HG02623 (cell line): Measurements from ENCODE around the gene GTF2IRD2.
"Not testable (repeated sequence)": the region's sequence is repeated elsewhere in the genome, so short reads cannot be mapped to it uniquely, and the experiment has no call there.

ENCODE experiments used
- ATAC-seq: cut with Tn5 transposase; IDR thresholded peaks from one replicate; pipeline ENCODE4 v1.9.1; 2021; ENCODE audit warnings: moderate library complexity; ENCODE audit not compliant: unreplicated experiment

Gene GTF2IRD2

DNA sequence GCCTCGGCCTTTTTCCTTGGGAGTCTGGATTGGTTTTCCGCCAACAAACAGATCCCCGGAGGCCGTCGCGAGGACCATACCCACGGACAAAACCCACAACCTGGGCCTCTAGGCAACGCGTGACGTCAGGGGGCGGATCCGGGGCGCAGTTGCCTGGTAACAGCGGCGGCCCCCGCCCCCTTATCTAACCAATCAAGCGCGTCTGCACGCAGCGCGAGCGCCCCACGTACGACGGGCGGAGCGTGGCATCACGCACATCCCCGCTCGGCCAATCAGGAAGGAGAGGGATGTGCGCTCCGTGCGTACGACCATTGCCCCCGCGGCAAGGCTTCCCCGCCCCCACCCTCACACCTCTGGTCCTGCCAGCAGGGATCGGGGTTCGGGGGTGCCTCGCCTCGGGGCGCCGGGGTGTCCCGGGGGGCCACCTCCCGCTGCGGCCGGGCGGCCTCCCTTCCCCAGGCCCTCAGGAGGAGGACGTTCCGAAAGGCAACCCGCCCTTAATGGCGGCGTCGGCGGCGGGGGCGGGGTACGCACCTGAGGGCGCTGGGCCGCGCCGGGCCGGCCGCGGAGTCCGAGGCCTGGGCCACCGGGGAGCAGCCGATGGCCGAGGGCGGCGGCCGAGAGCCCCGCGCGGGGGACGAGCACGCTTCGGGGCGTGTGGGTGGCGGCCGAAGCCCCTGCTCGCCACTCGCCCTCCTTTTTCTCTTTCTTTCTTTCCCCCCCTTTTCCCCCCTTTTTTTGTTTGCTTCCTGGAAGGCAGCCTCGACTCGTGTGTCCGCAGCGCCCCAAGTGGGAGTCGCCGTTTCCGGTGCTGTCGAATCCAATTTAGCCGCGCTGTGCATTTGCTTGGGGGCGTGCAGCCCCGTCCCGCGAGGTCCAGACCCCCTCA lies at the start of gene GTF2IRD2:
Gene GTF2IRD2, minus strand, starts transcription at position 773 of the 889 bp plus-strand sequence. CDS start 15,227 bp downstream, outside the sequence.
- ATAC-seq: peak; percentile 82

DNA sequence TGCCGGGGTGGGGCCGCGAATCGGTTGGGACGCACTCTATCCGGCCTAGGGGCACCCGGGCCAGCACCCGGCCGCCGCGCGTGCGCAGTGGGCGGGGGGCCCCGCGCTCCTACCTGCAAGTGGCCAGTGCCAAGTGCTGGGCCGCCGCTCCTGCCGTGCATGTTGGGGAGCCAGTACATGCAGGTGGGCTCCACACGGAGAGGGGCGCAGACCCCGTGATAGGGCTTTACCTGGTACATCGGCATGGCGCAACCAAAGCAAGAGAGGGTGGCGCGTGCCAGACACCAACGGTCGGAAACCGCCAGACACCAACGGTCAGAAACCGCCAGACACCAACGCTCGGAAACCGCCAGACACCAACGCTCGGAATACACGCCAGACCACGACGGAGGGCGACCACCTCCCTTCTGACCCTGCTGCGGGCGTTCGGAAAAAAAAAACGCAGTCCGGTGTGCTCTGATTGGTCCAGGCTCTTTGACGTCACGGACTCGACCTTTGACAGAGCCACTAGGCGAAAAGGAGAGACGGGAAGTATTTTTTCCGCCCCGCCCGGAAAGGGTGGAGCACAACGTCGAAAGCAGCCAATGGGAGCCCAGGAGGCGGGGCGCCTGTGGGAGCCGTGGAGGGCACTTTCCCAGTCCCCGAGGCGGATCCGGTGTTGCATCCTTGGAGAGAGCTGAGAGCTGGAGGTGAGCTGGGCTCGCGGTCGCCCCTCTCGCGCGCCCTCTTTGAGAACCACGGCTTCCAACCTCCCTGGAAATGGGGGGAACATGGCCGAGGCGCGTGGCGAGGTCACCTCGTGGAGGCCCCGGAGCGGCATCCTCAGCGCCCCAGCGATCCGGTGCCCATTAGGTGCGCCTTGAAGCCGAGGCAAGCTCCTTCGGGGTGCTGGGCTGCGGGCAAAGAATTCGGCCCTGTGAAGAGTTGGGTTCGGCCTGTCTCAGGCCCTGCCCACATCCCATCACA lies 39.0 kb upstream of the GTF2IRD2 start:
- peak; percentile 60 for ATAC-seq

DNA sequence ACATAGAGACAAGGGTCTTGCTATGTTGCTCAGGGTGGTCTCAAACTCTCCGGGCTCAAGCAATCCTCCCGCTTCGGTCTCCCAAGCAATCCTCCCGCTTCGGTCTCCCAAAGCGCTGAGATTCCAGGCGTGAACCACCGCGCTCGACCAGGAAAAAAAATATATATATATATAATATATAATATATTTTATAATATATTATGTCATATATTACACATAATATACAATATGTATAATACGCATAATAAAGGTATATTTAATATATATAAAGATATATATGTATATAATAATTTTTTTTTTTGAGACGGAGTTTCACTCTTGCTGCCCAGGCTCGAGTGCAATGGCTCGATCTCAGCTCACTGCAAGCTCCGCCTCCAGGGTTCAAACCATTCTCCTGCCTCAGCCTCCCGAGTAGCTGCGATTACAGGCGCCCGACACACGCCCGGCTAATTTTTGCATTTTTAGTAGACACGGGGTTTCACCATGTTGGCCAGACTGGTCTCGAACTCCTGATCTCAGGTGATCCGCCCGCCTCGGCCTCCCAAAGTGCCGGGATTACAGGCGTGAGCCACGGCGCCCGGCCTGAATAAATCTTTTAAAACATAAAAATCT lies 38.2 kb upstream of the GTF2IRD2 start:
- not testable (repeated sequence) for ATAC-seq

DNA sequence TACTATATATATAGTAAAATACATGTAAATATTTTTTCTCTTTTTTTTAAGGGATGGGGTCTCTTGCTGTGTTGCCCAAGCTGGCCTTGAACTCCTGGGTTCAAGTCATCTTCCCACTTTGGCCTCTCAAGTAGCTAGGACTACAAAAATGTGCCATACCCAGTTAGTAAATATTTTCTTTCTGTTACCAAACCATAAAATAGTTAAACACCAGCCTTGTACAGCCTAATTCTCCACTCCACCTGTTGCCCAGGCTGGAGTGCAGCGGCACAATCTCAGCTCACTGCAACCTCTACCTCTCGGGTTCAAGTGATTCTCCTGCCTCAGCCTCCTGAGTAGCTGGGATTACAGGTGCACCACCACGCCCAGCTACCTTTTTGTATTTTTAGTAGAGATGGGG lies 33.9 kb upstream of the GTF2IRD2 start:
- not testable (repeated sequence) for ATAC-seq

DNA sequence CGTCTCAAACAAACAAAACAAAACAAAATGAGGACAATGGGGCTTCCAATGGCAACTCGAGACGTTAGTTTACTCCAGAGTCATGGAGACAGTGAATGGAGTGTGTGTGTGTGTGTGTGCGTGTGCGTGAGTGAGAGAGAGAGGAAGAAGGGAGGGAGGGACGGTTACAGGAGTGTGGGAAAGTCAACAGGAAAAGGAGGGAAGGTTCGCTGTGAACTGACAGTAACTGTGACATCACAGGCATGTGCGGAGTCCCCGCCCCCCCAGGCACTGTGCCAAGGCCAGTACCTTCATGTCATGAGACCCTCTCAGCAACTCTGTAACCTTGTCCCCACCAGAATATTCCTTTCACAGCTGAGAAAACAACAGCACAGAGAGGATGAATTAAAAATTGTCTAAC lies 30.7 kb upstream of the GTF2IRD2 start:
- not testable (repeated sequence) for ATAC-seq

DNA sequence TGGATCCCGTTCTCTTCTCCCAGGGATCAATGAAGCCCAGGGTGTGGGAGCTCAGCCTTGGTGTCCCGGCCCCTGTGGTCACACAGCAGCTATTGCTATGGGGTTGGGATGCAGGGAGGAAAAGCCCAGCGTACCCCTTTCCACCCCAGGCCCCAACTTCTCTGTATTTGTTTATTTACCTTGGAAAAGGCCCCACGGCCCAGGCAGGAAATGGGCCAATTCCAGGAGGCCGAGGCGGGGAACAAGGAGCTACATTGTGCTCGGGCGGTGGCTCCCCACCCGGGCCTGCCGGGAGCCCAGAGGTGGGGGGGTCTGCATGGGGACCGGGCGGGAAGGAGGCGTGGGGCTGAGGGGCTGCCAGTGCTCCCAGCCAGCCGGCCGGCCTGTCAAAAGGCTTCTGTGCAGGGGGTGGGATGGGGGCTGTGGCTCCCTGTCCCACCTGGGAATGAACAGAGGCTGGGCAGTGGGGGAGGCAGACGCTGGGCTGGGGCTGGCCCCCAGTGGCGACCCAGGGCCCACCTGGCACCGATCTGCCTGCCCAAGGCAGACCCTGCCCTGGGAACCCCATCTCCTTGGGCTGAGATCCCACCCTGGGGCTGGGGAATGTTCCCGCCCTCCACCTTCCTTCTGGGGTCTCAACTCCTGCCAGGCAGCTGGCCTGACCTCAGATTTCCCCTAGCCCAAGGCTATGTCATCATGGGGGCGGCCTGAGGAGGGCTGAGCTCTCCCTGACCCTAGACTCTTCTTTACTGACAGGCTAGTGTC lies 23.5 kb upstream of the GTF2IRD2 start:
- ATAC-seq: not testable (repeated sequence)

DNA sequence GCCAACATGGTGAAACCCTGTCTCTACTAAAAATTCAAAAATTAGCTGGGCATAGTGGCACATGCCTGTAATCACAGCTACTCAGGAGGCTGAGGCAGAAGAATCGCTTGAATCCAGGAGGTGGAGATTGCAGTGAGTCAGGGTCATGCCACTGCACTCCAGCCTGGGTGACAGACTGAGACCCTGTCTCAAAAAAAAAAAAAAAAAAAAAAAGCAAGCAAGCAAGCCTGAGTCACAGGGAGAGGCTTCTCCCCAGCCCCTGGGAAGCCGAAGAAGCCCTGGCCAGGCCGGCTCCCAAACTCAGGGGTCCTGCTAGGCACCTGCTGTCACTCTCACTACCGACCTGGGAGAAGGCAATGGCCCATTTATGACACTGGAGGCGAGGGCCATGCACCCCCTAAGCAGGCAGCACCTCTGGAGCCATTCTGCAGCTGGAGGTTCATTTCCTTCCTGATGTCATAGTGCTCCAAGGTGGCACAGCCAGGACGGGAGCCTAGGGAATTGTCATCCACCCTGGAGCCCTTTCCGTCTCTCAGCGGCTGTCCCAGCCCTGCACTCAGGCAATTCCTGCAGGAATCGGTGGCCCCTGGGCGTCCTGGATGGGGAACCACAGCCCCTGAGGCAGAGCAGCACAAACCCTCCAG lies 22.8 kb upstream of the GTF2IRD2 start:
- ATAC-seq: not testable (repeated sequence)

DNA sequence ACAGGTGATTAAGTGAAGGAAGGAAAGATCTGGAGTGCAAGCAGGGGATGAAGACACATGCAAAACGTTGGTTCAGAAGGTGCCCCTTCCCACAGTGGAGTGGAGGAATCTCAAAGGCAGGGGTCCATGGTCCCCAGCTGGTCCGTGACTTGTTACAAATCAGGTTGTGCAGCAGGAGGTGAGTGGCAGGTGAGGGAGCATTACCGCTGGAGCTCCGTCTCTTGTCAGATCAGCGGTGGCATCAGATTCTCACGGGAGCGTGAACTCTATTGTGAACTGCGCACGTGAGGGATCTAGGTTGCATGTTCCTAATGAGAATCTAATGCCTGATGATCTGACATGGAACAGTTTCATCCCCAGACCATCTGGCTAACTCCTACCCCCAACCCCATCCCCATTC lies 21.1 kb upstream of the GTF2IRD2 start:
- ATAC-seq: not testable (repeated sequence)

DNA sequence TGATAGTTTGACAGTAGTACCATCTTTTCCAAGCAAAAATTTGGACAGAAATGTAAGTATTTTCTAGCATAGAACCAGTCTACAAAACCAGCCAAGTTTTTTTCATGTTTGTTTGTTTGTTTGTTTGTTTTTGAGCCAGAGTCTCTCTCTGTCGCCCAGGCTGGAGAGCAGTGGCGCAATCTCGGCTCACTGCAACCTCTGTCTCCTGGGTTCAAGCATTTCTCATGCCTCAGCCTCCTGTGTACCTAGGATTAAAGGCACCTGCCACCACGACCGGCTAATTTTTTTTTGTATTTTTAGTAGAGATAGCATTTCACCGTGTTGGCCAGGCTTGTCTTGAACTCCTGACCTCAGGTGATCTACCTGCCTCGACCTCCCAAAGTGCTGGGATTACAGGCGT lies 14.4 kb upstream of the GTF2IRD2 start:
- ATAC-seq: not testable (repeated sequence)

DNA sequence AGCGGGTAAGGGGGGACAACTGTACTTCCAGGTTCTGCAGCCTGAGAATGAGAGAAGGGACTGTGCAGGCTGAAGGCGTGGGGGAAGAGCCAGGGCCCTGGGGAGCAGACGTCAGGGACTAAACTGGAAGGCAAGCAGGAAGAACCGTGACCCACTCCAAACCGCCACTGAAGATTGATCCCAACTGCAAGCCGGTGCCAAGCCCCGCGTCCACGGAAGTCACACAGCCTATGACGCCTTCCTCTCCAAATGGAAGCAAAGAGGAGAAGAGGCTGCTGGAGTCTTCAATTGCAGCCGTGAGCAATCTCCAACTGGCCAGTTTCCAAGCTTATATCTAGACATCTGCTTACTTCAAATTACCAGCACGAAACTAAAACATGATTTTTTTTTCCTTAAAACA lies 1.6 kb downstream of the GTF2IRD2 start:
- not testable (repeated sequence) for ATAC-seq

DNA sequence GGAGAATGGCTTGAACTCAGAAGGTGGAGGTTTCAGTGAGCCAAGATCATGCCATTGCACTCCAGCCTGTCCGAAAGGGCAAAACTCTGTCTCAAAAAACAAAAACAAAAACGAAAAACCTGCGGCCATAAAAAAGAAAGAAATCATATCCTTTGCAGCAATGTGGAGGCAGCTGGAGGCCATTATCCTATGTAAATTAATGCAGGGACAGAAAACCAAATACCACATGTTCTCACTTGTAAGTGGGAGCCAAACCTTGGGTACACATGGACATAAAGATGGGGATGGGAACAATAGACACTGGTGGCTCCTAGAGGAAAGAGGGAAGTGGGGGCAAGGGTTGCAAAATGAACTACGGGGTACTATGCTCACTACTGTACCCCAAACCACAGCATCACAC lies 21.0 kb downstream of the GTF2IRD2 start:
- not testable (repeated sequence) for ATAC-seq

DNA sequence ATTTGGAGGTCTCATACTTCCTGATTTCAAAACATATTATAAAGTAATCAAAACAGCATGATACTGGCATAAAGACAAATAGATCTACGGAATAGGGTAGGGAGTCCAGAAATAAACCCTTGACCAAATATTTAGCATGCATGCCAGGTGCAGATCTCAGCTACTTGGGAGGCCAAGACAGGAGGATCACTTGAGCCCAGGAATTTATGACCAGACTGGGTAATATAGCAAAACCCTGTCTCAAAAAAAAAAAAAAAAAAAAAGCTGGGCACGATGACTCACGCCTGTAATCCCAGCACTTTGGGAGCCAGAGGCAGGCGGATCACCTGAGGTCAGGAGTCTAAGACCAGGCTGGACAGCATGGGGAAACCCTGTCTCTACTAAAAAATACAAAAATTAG lies 21.4 kb downstream of the GTF2IRD2 start:
- not testable (repeated sequence) for ATAC-seq

DNA sequence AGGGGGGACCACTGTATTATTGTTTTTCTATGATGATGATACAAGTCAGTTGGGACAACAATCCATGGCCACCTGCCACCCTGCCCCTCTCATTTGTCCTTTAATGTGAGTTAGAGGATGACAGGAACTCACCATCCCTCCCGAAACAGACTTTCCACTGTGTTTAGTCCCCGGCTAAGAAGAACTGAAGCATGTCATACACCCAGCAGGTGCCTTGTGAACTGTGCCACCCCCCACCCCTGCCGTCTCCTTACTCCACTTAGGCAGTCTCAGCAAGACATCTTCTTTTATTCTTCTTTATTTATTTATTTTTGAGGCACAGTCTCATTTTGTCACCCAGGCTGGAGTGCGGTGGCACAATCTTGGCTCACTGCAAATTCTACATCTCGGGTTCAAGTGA lies 30.1 kb downstream of the GTF2IRD2 start:
- not testable (repeated sequence) for ATAC-seq

DNA sequence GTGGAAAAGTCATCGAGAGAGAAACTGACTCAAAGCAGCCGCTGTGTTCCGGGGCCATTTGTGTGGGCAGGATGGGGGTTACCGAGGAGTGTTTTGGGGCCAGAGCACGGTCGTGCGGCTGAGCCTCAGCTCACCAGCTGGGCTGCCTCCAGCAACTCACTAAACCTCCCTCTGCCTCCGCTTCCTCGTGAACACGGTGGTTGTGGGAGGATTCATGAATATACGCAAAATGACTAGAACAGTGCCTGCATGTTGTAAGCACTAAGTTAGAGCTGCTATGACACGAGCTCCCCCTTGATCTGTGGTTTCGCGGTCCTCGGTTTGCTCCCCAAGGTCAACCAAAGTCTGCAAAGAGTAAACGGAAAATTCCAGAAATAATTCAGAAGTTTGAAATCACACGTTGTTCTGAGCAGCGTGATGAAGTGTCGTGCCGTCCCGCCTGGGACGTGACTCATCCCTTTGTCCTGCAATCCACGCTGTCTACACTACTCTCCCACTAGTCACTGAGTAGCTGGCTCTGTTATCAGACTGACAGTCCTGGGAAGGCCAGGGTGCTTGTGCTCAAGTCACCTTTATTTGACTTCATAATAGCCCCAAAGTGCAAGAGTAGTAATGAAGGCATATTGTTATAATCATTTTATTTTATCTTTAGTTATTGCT lies 31.1 kb downstream of the GTF2IRD2 start:
- ATAC-seq: peak; percentile 78

DNA sequence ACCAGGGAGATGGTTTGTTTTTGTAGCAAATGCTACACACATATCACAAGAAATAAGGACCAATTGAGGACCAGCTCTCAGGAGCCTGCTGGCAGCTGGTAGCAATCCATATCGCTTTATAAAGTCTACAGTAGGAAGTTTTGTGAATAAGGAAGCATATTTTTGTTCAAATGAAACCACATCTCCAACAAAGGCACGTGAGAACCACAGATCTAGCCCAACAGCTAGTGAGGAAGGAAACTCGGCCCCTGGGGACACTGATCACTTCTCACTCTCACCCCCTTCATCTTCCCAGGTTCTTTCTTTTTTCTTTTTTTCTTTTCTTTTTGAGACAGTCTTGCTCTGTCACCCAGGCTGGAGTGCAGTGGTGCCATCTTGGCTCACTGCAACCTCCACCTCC lies 35.5 kb downstream of the GTF2IRD2 start:
- not testable (repeated sequence) for ATAC-seq

DNA sequence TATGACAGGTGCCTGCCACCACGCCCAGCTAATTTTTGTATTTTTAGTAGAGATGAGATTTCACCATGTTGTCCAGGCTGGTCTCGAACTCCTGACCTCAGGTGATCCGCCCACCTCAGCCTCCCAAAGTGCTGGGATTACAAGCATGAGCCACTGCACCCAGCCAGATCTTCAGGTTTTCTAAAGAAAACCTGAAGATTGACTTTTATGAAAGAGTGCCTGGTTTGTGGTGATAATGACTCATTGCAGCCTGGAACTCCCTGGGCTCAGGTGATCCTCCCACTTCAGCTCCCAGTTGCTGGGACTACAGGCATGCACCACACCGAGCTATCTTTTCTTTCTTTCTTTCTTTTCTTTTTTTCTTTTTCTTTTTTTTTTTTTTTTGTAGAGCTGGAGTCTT lies 52.8 kb downstream of the GTF2IRD2 start:
- ATAC-seq: not testable (repeated sequence)

DNA sequence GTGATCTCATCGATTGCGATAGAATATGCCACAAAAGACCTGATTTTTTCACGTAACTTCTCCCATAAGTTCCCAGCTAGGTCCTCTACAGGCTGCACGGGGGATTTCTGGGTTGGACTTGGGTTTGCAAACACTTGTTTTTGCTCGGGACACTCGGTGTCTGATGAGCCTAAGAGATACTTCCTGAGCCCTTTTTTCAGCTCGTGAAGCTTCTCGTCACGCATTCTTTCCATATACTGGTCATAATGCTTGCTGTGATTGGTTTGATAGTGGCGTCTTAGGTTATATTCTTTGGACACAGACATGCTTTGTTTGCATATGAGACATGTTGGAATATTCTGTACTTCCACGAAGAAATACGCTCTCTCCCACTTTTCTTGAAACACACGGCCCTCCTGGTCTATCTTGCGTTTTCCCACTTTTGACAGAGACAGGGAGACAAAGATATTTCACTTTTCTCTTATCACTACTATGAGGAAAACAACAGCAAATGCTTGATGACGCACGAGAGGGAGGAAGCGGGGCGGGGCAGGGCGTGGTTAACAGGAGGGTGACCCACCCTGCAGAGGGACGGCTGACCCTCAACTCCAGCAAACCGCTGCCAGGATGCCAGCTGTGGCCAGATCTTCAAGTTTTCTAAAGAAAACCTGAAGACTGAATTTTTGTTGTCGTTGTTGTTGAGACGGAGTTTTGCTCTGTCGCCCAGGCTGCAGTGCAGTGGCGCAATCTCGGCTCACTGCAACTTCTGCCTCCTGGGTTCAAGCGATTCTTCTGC lies 53.4 kb downstream of the GTF2IRD2 start:
- ATAC-seq: not testable (repeated sequence)

DNA sequence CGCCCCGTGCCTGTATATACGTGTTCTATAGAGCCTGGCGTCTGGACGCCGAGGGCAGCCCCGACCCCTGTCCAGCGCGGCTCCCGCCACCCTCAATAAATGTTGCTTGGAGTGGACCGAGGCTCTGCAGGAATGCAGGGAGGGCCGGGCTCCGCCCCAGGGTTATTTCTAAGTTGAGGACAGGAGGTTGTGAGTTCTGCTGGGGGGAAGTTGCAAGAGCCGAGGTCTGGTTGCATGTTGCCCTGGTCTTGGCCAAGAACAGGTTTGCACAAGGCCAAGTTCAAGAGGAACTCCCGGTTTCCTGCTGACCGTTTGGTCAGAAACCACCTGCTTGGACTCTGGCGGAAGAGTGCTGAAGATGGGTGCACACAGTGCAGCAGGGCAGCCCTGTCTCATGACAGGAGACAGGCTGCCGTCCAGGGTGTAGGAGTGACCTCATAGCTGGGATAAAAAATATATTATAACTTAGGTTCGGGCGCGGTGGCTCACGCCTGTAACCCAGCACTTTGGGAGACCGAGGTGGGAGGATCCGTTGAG lies 62.1 kb downstream of the GTF2IRD2 start:
- ATAC-seq: not testable (repeated sequence)
